Ascending aorta (tissue), 2 donors: ENCODE results near the gene PROSER2. TPM values are rescaled to one million over a fixed set of nuclear protein-coding genes. Genes with fewer than 3 reads are reported as not detected.

Experiments used
- DNase-seq, 2 donors: peaks; one replicate each; pipeline ENCODE4 v3.0.0-alpha.2; 2019; ENCODE audit warnings: low spot score in 2 of 2
- H3K27ac ChIP-seq, 2 donors: fragments of 200-600 bp; sonication (generic); one replicate each; pipeline ENCODE4 v1.5.1; 2016 to 2017; ENCODE audit warnings: mild to moderate bottlenecking in 1 of 2
- H3K27me3 ChIP-seq: fragments of 200-600 bp; sonication (generic); one replicate; pipeline ENCODE4 v1.5.1; 2017
- H3K36me3 ChIP-seq, 2 donors: fragments of 200-600 bp; sonication (generic); one replicate each; pipeline ENCODE4 v1.5.1; 2016
- H3K4me1 ChIP-seq, 2 donors: fragments of 200-600 bp; sonication (generic); one replicate each; pipeline ENCODE4 v1.5.1; 2016 to 2017; ENCODE audit warnings: mild to moderate bottlenecking in 1 of 2
- H3K4me3 ChIP-seq, 2 donors: fragments of 200-600 bp; sonication (generic); one replicate each; pipeline ENCODE4 v1.5.1; 2016 to 2017; ENCODE audit warnings: mild to moderate bottlenecking in 1 of 2
- H3K9me3 ChIP-seq, 2 donors: fragments of 200-600 bp; sonication (generic); one replicate each; pipeline ENCODE4 v1.5.1; 2016
- intact Hi-C: fragments of 100-400 bp; cut with DNase I; formaldehyde crosslinking; loops from one replicate; pipeline ENCODE4 v1.15.1; 2023
- total RNA-seq: library from RNA; depleted of rRNA; stranded (reverse); fragments of >200 nt; gene quantifications from one replicate; pipeline ENCODE4 v1.1.0, GENCODE V29; 2016
- TF ChIP-seq, protein P1 (sequence below), 3 experiments: fragments of 200-600 bp in 2 of 3; fragments of 450-650 bp in 1 of 3; sonication (generic) in 2 of 3; IDR thresholded peaks; one replicate each; pipeline ENCODE4 v1.5.1; 2016 to 2019; ENCODE audit warnings: antibody characterized with exemption in 3 of 3, mild to moderate bottlenecking in 1 of 3, moderate library complexity in 1 of 3

PROSER2 gene
- total RNA-seq, 1 donor from 2014 or later, result 4.8 TPM

DNA sequence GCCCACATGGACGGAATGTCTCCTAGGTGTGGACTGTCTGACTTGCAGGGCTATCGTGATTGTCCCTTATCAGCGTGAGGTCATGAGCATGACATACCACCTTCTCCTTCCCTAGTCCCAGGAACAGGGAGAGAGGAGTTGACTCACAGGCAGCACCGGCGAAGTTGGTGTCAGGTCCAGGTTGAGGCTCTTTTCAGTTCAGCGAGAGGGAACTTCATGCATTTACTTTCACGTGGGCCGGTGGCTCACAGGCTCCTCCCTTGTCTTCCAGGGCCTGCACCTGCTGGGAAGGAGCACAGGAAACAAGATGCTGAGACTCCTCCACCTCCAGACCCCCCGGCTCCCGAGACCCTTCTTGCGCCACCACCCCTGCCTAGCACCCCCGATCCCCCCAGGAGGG is 46.1 kb downstream of the PROSER2 start:
- H3K9me3 ChIP-seq, result no peaks in the 10 kb centered on the region
- no peaks in the 10 kb centered on the region for H3K4me1 ChIP-seq
- H3K36me3 ChIP-seq, result no peaks in the 10 kb centered on the region
- no peaks in the 10 kb centered on the region for H3K27me3 ChIP-seq
- TF ChIP-seq, protein P1, sequence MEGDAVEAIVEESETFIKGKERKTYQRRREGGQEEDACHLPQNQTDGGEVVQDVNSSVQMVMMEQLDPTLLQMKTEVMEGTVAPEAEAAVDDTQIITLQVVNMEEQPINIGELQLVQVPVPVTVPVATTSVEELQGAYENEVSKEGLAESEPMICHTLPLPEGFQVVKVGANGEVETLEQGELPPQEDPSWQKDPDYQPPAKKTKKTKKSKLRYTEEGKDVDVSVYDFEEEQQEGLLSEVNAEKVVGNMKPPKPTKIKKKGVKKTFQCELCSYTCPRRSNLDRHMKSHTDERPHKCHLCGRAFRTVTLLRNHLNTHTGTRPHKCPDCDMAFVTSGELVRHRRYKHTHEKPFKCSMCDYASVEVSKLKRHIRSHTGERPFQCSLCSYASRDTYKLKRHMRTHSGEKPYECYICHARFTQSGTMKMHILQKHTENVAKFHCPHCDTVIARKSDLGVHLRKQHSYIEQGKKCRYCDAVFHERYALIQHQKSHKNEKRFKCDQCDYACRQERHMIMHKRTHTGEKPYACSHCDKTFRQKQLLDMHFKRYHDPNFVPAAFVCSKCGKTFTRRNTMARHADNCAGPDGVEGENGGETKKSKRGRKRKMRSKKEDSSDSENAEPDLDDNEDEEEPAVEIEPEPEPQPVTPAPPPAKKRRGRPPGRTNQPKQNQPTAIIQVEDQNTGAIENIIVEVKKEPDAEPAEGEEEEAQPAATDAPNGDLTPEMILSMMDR (IDR thresholded peaks at IDR 0.05), result no peak
- H3K27ac ChIP-seq, result no peak overlapping the region
- no peak for DNase-seq
- intact Hi-C loops, result no loop called here
- no peak overlapping the region for H3K4me3 ChIP-seq

DNA sequence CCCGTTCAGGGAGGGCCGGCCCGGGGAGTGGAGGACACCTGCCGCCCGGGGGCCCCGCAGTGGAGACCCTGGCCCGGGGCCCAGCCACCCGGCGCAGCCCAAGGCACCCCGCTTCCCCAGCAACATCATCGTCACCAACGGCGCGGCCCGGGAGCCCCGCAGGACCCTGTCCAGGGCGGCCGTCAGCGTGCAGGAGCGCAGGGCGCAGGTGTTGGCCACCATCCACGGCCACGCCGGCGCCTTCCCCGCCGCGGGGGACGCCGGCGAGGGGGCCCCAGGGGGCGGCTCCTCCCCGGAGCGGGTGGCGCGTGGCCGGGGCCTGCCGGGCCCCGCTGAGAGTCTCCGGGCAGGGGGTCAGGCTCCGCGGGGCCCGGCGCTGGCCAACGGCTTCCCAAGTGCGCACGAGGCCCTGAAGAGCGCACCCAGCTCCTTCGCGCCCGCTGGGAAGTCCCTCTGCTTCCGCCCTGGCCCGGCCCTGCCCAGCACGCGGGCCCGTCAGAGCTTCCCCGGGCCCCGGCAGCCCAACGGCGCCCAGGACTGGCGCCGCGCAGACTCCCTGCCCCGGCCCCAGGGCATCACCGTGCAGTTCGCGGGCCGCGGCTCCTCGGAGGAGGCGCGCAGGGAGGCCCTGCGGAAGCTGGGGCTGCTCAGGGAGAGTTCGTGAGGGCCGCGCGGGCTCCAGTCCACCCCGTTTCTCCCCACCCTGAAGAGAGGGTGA is 46.7 kb downstream of the PROSER2 start:
- no peak for DNase-seq
- H3K27me3 ChIP-seq, result no peaks in the 10 kb centered on the region
- TF ChIP-seq, protein P1 (IDR thresholded peaks at IDR 0.05), result no peak
- intact Hi-C loops, result no loop called here
- peak overlapping the region; percentile 9 to 49 for H3K4me3 ChIP-seq
- no peaks in the 10 kb centered on the region for H3K9me3 ChIP-seq
- H3K4me1 ChIP-seq, result no peaks in the 10 kb centered on the region
- no peak overlapping the region for H3K27ac ChIP-seq
- H3K36me3 ChIP-seq, result no peaks in the 10 kb centered on the region

DNA sequence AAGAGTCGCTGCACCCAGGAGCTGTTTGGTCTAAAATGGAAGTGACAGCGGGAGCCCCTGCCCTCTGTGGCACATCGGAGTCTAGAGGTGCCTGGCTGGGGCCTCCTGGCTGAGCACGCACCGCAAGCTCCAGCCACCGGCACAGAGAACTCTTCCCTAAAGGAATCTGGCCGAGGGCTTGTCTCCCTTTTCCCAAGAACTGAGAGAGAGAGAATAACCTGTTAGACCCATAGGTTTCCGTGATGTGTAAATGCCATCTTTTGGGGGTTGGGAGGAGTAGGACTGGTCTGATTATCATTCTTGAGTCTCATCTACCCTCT is 47.3 kb downstream of the PROSER2 start:
- Histone ChIP-seq H3K4me3 (peak overlapping the region in 1 of 2 donors; percentile 49), H3K4me1 (no peaks in the 10 kb centered on the region), H3K9me3 (no peaks in the 10 kb centered on the region), H3K27me3 (no peaks in the 10 kb centered on the region), H3K36me3 (no peaks in the 10 kb centered on the region), H3K27ac (no peak overlapping the region)
- intact Hi-C loops, result no loop called here
- TF ChIP-seq, protein P1 (IDR thresholded peaks at IDR 0.05), result no peak
- DNase-seq, result no peak

DNA sequence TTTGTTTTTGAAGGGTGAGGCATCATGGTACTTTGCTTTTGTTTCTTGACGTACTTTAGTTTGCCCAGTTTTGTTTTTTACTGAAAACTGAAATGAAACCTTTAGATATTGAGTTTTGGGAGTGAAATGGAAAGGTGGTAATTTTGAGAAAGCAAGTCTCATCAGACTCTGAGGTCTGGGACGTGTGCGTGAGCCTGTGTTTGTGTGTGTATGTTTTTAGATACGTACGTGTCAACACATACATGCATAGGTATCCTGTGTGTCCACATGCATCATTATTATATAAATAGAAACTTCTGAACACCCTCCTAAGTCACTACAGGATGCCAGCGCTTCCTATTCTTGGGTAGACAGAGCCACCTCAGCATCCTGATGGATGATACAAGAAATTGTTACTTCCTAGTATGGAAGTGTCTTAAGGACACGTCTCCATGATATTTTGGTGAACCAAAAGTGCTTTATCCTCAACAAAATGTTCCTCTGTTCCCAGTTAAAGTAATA is 47.8 kb downstream of the PROSER2 start:
- Histone ChIP-seq H3K9me3 (no peaks in the 10 kb centered on the region), H3K27ac (no peak overlapping the region), H3K27me3 (no peaks in the 10 kb centered on the region), H3K36me3 (no peaks in the 10 kb centered on the region), H3K4me3 (no peak overlapping the region), H3K4me1 (no peaks in the 10 kb centered on the region)
- TF ChIP-seq, protein P1 (IDR thresholded peaks at IDR 0.05), result no peak
- intact Hi-C loops, result no loop called here
- no peak for DNase-seq

DNA sequence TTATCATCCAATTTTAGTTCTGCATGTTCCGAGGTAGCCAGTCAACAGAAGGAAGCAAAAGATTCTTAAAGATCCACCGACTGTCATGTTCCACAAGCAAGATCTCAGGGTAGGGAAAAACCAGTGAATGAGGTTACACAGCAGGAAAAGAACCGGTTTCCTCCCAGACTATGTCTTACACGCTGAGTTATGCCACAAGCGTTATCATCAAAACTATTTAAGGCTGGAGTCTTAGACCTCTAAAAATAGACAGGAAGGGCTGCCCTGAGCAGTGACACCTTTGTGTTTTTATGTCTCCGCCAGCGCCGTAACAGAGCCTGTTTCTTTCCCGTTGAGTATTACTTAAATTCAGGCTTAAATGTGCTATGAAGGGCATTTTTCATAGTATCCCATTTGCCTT is 48.3 kb downstream of the PROSER2 start:
- Histone ChIP-seq H3K27ac (no peak overlapping the region), H3K4me3 (no peak overlapping the region), H3K36me3 (no peaks in the 10 kb centered on the region), H3K4me1 (no peaks in the 10 kb centered on the region), H3K27me3 (no peaks in the 10 kb centered on the region), H3K9me3 (no peaks in the 10 kb centered on the region)
- TF ChIP-seq, protein P1 (IDR thresholded peaks at IDR 0.05), result no peak
- DNase-seq, result no peak
- intact Hi-C loops, result no loop called here
